Measurements from ENCODE around the gene FAM107B.

DNA sequence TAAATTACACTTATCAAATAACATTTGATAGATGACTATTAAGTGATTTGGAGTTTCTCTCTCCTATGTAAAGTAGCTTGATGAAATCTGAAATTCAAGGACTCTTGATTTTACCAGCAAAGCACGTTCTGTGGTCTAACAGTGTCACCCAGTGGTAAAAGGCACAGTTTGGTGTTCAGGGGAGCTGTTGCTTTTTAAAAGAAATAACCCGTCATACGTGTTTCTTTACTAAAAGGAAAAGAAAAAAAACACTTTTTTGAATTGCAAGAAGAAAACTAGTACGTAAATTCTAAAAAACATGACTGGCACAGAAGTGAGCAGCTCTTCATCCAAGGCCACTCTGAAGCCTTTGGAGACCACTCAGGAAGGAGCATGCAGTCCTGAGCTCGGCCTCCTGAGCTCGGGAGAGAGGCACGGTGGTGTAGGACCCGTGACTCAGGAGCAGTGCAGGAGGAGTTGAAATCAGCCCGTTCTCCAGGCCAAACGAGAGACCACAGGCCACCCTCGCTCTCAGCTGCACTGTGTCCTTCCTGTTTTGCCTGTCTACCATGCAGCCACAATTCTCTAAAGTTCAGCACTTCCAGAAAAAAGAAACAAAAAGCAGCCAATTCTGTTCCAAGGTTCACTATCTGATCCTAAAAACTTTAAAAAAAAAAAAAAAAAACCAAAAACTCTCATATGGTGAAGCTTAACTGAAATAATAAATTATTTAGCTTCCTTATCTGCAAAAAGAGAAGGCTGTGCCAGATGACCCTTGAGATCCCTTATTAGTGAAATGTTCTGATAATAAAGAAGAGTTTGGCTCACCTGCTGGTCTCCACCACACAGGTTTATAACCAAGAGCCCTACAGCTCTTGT is 231.4 kb downstream of the FAM107B start:
- TF ChIP-seq POLR2A (IDR thresholded peaks at IDR 0.05), result no peak
- TF ChIP-seq, protein P1, sequence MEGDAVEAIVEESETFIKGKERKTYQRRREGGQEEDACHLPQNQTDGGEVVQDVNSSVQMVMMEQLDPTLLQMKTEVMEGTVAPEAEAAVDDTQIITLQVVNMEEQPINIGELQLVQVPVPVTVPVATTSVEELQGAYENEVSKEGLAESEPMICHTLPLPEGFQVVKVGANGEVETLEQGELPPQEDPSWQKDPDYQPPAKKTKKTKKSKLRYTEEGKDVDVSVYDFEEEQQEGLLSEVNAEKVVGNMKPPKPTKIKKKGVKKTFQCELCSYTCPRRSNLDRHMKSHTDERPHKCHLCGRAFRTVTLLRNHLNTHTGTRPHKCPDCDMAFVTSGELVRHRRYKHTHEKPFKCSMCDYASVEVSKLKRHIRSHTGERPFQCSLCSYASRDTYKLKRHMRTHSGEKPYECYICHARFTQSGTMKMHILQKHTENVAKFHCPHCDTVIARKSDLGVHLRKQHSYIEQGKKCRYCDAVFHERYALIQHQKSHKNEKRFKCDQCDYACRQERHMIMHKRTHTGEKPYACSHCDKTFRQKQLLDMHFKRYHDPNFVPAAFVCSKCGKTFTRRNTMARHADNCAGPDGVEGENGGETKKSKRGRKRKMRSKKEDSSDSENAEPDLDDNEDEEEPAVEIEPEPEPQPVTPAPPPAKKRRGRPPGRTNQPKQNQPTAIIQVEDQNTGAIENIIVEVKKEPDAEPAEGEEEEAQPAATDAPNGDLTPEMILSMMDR (IDR thresholded peaks at IDR 0.05), result peak in 9 of 12 donors; percentile 16 to 54 (median 30)

All from heart left ventricle (tissue), 13 donors.